HG02884 (cell line): Measurements from ENCODE around the gene P2RY6.

Experiments used
- ATAC-seq: cut with Tn5 transposase; IDR thresholded peaks from one replicate; pipeline ENCODE4 v1.9.1; 2021; ENCODE audit warnings: mild to moderate bottlenecking, moderate library complexity; ENCODE audit not compliant: unreplicated experiment

The P2RY6 gene

GRCh38 chr11:73236854-73237253 lies 35.3 kb upstream of the P2RY6 start:
- ATAC-seq: no peak

GRCh38 chr11:73237471-73238290 lies 34.5 kb upstream of the P2RY6 start:
- ATAC-seq: no peak

- ATAC-seq: no peak
These were observed 33.0 kb upstream of the P2RY6 start for GRCh38 chr11:73239111-73239521.

GRCh38 chr11:73239571-73240189 lies 32.5 kb upstream of the P2RY6 start:
- no peak for ATAC-seq

GRCh38 chr11:73240190-73240781 lies 31.9 kb upstream of the P2RY6 start:
- ATAC-seq: no peak

GRCh38 chr11:73241300-73241699 lies 30.8 kb upstream of the P2RY6 start:
- no peak for ATAC-seq

GRCh38 chr11:73242251-73243092 lies 29.7 kb upstream of the P2RY6 start:
- no peak for ATAC-seq

GRCh38 chr11:73243093-73243485 lies 29.0 kb upstream of the P2RY6 start:
- ATAC-seq: no peak

GRCh38 chr11:73244589-73245240 lies 27.4 kb upstream of the P2RY6 start:
- no peak for ATAC-seq

GRCh38 chr11:73245461-73245860 lies 26.7 kb upstream of the P2RY6 start:
- no peak for ATAC-seq

- ATAC-seq: no peak
These were observed 25.8 kb upstream of the P2RY6 start for GRCh38 chr11:73246303-73246702.

GRCh38 chr11:73248526-73249185 lies 23.5 kb upstream of the P2RY6 start:
- no peak for ATAC-seq

- ATAC-seq: no peak
These were observed 22.8 kb upstream of the P2RY6 start for GRCh38 chr11:73249304-73249703.

- no peak for ATAC-seq
These were observed 22.0 kb upstream of the P2RY6 start for GRCh38 chr11:73249853-73250783.

- ATAC-seq: no peak
These were observed 19.5 kb upstream of the P2RY6 start for GRCh38 chr11:73252577-73253191.

- no peak for ATAC-seq
These were observed 14.6 kb upstream of the P2RY6 start for GRCh38 chr11:73257342-73258103.

- ATAC-seq: no peak
These were observed 13.8 kb upstream of the P2RY6 start for GRCh38 chr11:73258104-73259035.
